GM19240 (cell line): ENCODE data around the gene EZH1.

ENCODE experiments used
- DNase-seq: peaks from one replicate; pipeline ENCODE4 v3.0.0; 2011; ENCODE audit warnings: low spot score; ENCODE audit not compliant: insufficient read length

Gene EZH1

GRCh38 chr17:42744806-42745617 is at the start of gene EZH1:
Gene EZH1, minus strand, starts transcription at chr17:42745040. Its CDS starts 16,099 bp downstream, at chr17:42728941.
- peak; percentile 98 for DNase-seq

- no peak for DNase-seq
Measured at GRCh38 chr17:42792545-42792944, 47.7 kb upstream of the EZH1 start.

GRCh38 chr17:42791948-42792347 is 47.1 kb upstream of the EZH1 start:
- DNase-seq: no peak

GRCh38 chr17:42787266-42787665 is 42.4 kb upstream of the EZH1 start:
- no peak for DNase-seq

GRCh38 chr17:42784811-42785592 is 40.2 kb upstream of the EZH1 start:
- no peak for DNase-seq

GRCh38 chr17:42784409-42784808 is 39.6 kb upstream of the EZH1 start:
- DNase-seq: no peak

- DNase-seq: no peak
Measured at GRCh38 chr17:42783791-42784138, 38.9 kb upstream of the EZH1 start.

GRCh38 chr17:42783062-42783790 is 38.4 kb upstream of the EZH1 start:
- no peak for DNase-seq

GRCh38 chr17:42782166-42783061 is 37.6 kb upstream of the EZH1 start:
- DNase-seq: no peak

GRCh38 chr17:42781639-42782165 is 36.9 kb upstream of the EZH1 start:
- DNase-seq: no peak

- no peak for DNase-seq
Measured at GRCh38 chr17:42780851-42781638, 36.2 kb upstream of the EZH1 start.

GRCh38 chr17:42779936-42780850 is 35.4 kb upstream of the EZH1 start, which contains the start of gene WNK4:
Gene WNK4, plus strand, starts transcription at chr17:42780610. Its CDS starts 89 bp downstream, at chr17:42780699.
- no peak for DNase-seq

- no peak for DNase-seq
Measured at GRCh38 chr17:42779304-42779935, 34.6 kb upstream of the EZH1 start.

GRCh38 chr17:42778570-42778969 is 33.7 kb upstream of the EZH1 start:
- DNase-seq: no peak

GRCh38 chr17:42775534-42776098 is 30.8 kb upstream of the EZH1 start:
- DNase-seq: no peak

GRCh38 chr17:42774066-42774745 is 29.4 kb upstream of the EZH1 start:
- DNase-seq: no peak

- peak; percentile 90 for DNase-seq
Measured at GRCh38 chr17:42773290-42774035, 28.6 kb upstream of the EZH1 start, which contains the start of gene VPS25. Gene VPS25, plus strand, starts transcription at chr17:42773449. Its CDS starts 27 bp downstream, at chr17:42773476.
